ENCODE measurements around the gene FMN1.

FMN1 gene

DNA sequence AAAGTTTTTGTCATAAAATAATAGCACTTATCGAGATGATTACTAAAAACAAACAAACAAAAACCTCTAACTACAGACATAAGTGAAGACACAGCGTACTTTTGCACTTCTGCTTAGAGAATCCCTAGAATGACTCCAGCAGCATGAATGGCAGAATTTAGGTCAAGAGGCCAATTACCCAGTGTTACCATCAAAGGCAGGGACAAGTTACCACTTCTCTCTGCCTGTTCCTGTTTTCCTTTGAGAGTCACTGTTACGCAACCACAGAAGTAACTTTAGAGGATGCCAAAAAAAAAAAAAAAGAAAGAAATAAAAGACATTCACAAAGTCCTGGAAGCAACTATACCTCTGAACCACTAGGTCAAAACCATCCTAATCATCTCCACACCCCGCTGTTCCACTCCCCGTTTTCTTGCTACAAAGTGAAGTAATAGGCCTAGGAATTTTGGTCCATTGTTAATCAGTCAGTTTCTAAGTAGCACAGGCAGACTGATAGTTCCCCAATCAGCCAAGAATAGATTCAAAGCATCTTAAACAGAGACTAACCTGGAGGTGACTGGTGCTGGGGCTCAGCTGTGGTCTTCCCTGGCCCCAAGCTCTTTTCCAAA lies 41.9 kb downstream of the FMN1 start:
- DNase-seq: no peak

DNA sequence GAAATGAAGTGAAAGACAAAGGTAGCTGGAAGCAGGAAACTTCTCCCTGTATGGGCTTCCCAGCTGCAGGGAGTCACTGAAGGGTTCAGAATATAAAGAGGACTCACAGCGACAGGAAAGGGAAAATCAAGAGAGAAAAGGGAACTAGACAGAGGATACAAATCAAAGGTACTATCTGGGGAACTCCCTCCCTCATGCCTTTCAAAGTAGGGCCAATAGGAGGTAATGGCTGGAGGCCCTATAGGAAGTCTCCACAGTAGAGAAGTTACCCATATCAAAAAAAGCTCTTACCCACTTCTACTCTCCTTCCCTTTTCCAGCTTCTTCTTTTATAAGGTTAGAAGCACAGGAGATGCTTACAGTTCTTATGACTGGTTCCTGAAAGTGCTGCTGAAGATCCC lies 43.5 kb downstream of the FMN1 start:
- DNase-seq: no peak

GRCh38 chr15:33150431-33150941 lies 44.0 kb downstream of the FMN1 start:
- DNase-seq: no peak

DNA sequence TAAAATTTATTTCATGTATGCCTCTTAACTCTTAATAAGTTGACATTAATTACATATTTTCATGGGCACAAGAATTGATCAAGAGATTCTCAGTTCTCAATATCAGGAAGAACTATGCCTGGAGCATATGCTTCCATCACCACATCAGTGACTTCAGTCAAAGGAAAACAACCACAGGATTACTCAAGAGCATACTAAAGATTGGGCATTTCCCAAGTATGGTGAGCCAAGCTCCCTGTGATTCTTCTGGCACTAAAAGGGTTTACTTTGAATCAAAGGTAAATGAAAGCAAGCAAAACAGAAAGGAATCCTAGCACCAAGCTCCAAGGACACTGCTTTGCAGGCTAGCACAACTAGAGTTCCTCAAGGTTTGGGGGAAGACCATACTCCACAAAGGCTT lies 44.6 kb downstream of the FMN1 start:
- DNase-seq: no peak

DNA sequence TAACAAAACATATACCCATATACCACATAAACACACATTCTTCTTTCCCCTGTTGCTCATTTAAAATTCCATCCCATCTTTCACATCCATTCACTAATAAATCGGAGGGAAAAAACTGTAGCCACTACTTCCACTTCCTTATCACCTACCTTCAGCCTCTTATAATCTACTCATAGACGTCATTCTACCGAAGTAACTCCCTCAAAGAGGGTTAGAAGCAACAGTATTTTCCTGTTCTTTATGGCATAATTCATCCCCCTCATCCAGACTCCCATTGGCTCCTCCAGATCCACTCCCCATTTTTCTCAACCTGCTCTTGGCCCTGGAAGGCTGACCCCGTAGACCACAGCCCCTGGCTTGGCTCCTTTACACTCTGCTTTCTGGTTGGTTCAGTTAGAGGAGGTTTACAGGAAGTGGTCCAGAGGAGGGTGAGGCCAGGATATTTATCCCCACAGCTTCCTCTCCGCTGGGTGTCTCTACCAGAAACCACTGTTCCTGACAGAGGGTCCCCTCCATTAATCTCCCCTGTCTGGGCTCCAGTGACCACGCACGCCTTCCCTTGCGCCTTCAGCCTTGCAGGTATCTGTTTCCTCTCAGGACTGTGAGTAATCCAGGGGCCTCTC lies 46.3 kb downstream of the FMN1 start:
- DNase-seq: no peak

- no peak for DNase-seq
Measured at GRCh38 chr15:33146051-33146450, 48.5 kb downstream of the FMN1 start.

DNA sequence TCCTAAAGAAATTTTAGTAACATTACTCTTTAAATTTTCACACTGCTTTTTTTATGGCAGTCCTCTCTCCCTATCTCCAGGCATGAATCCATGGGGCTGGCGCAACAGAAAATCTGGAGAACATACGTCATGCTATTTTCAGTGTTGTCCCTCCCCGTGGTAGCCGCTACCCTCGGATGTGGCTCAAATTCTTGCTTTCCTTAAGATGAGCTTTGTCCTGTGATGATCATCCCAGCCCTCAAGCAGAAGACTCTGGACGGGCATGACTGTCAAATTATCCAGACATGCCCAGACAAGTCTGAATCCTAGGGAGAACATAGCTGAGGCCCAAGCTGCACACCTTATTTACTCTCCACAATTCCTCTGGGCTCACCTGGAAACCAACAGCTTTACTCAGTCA lies 49.1 kb downstream of the FMN1 start:
- no peak for DNase-seq

DNA sequence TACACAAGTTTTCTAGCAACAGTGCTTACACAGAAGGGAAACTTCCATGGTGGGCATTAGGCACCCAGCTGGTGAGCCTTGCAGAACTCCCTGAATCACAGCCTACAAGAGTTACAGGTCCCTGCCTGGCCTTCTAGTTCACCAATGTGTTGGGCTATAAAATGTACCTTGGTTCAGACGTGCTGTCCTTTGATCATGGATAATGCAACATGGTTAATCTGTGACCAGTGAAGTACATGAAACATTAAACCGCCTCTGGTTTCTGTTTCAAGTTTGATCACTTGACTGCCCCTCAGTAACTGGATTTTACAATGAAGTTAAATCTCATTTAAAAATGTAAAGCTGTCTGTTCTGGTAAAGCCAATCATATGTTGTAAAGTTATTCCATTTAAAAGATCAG lies 51.8 kb downstream of the FMN1 start:
- DNase-seq: no peak

DNA sequence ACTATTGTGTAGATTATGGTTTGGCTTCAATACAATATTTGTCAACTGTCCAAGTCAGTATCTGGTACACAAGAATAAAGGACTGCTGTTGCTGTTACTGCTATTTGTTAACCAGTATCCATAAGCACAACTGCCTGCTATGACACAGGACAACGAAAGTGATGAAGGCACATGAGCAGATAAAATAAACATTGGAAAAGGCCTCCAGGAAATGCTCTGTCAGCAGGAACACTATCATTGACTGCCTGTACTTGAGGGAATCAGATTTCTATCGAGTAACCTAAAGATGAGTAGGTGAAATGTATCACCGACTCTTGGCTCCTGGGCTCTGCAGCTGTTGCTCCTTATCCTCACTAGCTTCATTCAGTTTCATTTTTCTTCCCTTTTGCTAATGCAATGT lies 56.5 kb downstream of the FMN1 start:
- no peak for DNase-seq

DNA sequence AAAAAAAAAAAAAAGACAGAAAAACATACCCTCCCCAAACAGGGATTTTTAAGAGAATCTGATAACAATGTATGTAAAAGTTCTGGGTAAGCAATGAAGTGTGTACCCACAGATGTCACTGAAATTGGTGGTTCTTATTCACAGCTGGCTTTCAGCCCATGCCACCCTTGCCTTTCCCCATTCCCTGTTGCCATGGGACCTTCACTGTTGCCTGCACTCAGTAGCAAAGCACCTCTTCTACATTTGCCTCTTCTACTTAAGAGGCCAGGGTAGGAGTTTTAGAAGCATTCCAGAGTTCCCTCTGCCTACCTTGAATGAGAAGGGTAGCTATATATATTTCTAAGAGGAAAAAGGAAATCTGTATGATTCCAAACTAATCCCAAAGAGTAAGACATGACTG lies 57.4 kb downstream of the FMN1 start:
- DNase-seq: no peak

DNA sequence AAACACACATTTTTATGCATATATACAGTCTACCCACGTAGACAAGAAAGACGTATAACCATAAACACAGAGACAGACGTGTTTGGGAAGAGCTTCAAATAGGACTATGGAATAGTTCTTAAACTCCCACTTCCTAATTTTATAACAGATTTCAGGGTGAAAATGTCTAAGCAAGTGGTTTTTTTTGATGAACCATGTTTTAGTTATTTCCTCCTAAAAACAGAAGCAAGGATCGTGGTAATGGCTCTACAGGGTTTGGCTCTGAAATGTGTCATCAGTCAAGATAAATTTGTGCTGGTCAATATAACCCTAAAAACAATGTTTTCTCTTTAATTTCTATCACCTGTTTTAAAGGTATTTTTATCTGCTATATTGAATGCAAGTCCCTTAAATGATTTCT lies 58.2 kb downstream of the FMN1 start:
- DNase-seq: no peak

GRCh38 chr15:33135355-33135781 lies 59.1 kb downstream of the FMN1 start:
- DNase-seq: no peak

- DNase-seq: no peak
Measured at GRCh38 chr15:33132722-33133345, 61.7 kb downstream of the FMN1 start.

DNA sequence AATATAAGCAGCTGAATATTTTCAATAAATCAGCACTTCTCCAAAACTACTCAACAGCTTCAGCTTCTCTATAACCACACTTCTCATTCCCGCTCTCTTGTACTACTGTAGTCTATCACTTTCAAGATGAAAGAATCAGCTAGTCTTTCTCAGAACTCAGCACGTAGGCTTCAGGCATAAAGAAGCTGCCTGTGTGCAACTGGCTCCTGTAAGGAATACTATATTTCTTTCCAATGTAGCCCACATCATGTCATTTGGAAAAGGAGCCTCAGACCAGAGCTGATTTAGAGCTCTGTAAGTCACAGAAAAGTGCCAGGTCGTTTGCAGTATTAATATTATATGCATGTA lies 62.3 kb downstream of the FMN1 start:
- no peak for DNase-seq

DNA sequence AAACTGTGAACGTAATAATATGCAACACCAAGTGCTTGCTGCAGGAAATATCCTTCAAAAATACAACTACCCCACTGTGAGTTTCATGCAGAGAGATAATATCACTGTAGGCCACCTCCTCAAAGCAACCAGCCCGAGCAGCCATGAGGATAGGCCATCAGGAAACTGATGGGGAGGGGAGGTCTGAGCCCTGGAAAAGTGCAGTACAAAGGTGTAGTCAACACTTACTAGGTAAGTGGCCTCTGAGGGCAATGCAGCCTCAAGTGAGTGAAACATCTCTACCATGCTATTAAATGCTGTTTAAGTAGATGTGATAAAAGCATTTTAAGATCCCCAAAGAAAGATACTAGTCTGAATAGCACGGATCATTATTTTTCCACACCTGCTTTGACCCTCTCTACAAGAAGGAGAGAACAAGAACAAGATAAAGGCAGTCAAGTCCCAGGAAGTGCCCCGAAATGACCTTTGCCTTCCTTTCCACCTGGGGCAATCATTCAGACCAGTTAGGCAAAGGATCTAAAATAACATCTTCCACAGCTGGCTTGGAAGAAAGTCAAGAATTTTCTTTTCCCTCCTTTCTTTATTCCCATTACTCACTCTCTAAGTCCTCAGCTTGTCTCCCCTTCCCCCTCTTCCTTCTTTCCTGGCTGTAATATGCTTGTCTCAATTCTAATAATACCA lies 62.8 kb downstream of the FMN1 start:
- no peak for DNase-seq

DNA sequence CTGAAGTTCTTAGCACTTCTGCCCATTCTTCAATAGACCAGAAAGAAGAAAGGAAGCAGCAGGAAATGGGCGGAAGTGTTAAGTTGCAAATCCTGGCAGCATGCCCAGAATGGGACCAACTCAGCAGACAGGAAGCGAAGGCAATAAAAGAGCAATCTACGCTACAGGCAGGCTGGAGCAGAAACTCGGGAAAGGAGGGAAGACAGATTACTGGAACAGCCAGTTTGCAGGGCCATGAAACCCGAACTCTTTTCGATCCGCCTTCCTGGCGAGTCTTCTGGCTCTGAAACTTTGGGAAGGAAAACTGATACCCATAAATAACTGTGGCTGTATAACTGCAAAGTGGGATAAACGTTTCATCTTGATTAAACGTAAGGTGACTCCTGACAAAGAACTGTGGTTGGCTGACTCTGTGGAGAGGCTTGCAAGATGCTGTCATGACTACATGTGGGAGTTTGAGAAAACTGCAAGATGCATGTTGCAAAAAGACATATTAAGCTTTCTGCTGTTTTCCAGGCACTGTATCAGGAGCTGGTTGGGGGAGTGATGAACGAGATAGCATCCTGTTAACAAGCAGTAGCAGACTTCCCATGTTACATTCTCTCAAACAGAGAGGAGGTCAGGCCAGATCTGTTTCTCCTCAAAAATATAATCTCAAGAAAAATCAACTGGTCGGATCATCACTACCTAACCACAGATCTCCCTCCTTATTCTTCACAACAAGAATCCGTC lies 67.8 kb downstream of the FMN1 start:
- DNase-seq: no peak

GRCh38 chr15:33125894-33126537 lies 68.5 kb downstream of the FMN1 start:
- DNase-seq: no peak

DNA sequence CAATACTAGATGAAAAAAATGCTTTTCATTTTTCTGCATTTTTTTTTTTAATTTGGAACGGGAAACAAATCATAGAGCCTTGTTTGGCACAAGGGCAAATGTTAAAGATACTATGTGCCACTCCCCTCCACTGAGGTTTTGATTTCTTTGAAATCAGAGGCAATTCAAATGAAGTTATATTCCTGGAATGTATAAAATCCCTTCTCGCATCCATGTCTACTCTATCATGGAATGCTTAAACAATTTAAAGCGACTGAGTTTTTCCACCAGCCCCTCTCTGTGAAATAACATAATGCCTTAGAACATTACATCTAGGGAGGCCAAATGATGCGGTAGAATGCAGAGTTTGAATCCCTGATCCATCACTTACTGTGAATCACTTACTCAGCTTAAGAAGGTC lies 69.7 kb downstream of the FMN1 start:
- no peak for DNase-seq

- no peak for DNase-seq
Measured at GRCh38 chr15:33124279-33124678, 70.2 kb downstream of the FMN1 start.

- DNase-seq: no peak
Measured at GRCh38 chr15:33119865-33120264, 74.6 kb downstream of the FMN1 start.

DNA sequence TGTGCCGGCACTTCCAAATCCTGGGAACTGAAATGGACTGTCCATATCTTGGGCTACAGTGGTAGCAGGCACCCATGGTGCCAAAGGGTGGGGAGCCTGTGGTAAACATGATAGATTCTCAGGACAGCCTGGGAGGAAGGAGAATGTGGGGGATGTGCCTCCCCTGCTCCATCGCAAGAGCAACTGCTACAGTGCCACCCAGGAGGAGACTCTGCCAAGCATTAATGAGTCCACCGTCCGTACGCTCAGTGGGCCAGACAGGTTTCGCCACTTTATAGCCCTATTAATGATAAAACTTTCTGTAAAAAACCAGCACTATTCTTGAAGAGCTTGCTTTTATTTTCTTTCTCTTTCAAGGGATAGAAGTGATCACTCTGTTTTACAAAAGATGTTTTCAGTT lies 75.2 kb downstream of the FMN1 start:
- no peak for DNase-seq

DNA sequence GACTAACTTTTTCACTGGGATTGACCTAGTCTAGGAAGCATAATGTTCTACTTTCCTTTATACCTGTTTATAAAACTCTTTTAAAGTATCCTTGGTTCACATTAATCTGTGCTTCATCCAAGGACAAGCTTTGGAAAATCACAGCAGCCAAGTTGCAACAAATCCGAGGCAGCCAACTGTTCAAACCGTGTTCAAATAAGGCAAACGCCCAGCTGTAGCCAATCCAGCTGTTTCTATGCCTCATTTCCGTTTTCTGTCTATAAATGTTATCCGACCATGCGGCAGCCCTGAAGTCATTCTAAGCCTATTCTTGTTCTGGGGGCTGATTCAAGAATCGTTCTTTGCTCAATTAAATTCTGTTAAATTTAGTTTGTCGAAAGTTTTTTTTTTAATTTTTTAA lies 78.3 kb downstream of the FMN1 start:
- no peak for DNase-seq

Data from KG1 (cell line).